Embryonic facial prominence (tissue), 1 donor: ENCODE data around the gene AREG.

Source experiments
- DNase-seq: peaks from one replicate; pipeline ENCODE4 v3.0.0-alpha.2; 2016; ENCODE audit errors: extremely low spot score

Gene AREG

GRCh38 chr4:74431113-74431826, 13.7 kb upstream of the AREG start:
- no peak for DNase-seq

- DNase-seq: no peak
Measured at GRCh38 chr4:74433043-74433442, 11.9 kb upstream of the AREG start.

GRCh38 chr4:74433541-74434172, 11.3 kb upstream of the AREG start:
- DNase-seq: no peak

GRCh38 chr4:74435296-74435695, 9.6 kb upstream of the AREG start:
- DNase-seq: no peak

- no peak for DNase-seq
Measured at GRCh38 chr4:74437866-74438265, 7.1 kb upstream of the AREG start.

- no peak for DNase-seq
Measured at GRCh38 chr4:74438661-74439060, 6.3 kb upstream of the AREG start.

GRCh38 chr4:74439952-74440351, 5.0 kb upstream of the AREG start:
- DNase-seq: no peak

GRCh38 chr4:74440356-74440755, 4.6 kb upstream of the AREG start:
- DNase-seq: no peak

- no peak for DNase-seq
Measured at GRCh38 chr4:74441744-74442143, 3.2 kb upstream of the AREG start.

GRCh38 chr4:74446193-74446868, 1.4 kb downstream of the AREG start:
- no peak for DNase-seq

- DNase-seq: no peak
Measured at GRCh38 chr4:74446896-74447295, 2.0 kb downstream of the AREG start.

- DNase-seq: no peak
Measured at GRCh38 chr4:74447636-74448233, 2.8 kb downstream of the AREG start.

- no peak for DNase-seq
Measured at GRCh38 chr4:74449571-74450297, 4.8 kb downstream of the AREG start.

- no peak for DNase-seq
Measured at GRCh38 chr4:74450298-74450683, 5.4 kb downstream of the AREG start.

GRCh38 chr4:74451214-74451661, 6.3 kb downstream of the AREG start:
- no peak for DNase-seq

GRCh38 chr4:74453037-74453635, 8.2 kb downstream of the AREG start:
- DNase-seq: no peak

GRCh38 chr4:74453829-74454742, 9.2 kb downstream of the AREG start:
- no peak for DNase-seq

- no peak for DNase-seq
Measured at GRCh38 chr4:74455361-74456055, 10.6 kb downstream of the AREG start.

- DNase-seq: no peak
Measured at GRCh38 chr4:74456056-74456744, 11.3 kb downstream of the AREG start.
